Right forelimb (tissue), 1 donor: ENCODE results near the gene UBE2I.
"Not testable (repeated sequence)": the region's sequence is repeated elsewhere in the genome, so short reads cannot be mapped to it uniquely, and the experiment has no call there.

Experiments
- DNase-seq: peaks from one replicate; pipeline ENCODE4 v3.0.0-alpha.2; 2018

The UBE2I gene

DNA sequence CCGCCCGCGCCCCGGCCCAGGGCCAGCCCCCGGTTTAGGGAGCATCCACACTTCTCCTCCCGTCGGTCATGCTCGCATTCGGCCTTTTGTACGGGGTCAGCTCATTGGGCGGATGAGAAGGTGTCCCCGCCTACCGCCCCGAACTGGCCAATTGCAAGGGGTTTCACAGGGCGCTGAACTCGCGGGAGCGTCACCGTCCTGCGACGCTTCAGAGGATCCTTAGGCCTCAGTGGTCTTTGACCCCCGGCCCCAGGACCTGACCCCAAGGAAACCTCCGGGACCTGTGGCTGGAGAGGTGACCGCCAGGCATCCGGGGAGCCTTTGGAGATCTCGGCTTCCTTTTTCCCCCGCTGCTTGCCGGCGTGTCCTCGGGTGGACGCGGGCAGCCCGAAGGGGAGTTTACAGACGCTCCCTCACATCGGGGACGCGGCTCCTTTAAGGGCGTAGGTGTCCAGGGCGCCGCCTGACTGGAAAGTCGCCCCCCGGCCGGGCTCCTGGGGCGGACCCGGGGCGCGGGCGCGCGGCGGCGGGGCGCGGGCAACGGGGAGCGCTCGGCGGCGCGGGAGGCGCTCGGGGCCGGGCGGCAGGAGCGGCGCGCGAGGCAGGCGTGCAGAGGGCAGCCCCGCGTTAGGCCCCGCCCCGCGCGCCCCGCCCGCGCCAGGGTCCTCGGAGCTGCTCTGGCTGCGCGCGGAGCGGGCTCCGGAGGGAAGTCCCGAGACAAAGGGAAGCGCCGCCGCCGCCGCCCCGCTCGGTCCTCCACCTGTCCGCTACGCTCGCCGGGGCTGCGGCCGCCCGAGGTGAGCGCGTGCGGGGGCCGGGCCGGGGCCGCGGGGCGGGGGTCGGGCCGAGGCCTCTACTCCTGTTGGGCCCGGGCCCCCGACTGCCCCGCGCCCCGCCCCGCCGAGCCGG, at the start of gene UBE2I:
UBE2I (plus strand) TSS at position 660 of the 909 bp plus-strand sequence. CDS start 4,395 bp downstream, outside the sequence.
- DNase-seq, result peak; percentile 100

DNA sequence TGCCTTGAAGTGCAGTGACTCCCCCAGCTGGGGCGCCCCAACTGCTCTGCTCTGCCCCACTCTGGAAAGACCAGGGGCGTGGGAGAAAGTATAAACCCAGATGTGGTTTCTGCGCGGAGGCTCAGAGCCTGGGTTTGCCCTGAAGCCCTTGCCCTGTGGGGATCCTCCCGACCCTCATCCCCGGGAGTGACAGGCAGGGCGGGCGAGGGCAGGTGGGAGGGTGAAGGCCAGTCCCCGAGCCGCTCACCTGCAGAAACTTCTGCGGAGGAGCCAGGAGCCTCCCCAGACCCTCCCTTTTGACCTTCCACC, 49.7 kb upstream of the UBE2I start:
- DNase-seq, result no peak

DNA sequence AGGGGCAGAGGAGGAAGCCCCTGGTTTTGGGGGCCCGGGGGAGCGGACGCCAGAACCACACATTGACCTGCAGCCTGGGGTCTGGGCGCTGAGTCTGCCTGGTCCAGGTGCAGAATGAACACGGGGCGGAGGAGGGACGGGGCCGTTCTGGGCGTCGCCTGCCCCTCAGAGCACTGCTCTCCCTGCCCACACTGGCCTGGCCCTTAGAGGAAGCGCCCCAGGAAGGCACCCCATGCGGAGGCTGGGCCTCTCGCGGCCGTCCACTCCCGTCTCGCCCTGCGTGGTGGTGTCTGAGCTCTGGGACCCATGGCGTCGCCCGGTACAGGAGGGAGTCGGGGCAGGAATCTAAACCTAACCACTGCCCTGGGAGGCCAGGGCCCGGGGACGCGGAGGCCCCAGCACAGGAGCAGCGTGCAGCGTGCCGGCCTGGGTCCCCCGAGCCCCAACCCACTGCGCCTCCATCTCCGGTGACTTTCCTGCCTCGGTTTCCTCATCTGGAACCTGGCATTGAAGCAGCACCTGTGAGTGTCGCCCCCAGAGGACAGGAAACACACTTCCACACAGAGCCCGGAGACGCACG, 49.2 kb upstream of the UBE2I start:
- no peak for DNase-seq

DNA sequence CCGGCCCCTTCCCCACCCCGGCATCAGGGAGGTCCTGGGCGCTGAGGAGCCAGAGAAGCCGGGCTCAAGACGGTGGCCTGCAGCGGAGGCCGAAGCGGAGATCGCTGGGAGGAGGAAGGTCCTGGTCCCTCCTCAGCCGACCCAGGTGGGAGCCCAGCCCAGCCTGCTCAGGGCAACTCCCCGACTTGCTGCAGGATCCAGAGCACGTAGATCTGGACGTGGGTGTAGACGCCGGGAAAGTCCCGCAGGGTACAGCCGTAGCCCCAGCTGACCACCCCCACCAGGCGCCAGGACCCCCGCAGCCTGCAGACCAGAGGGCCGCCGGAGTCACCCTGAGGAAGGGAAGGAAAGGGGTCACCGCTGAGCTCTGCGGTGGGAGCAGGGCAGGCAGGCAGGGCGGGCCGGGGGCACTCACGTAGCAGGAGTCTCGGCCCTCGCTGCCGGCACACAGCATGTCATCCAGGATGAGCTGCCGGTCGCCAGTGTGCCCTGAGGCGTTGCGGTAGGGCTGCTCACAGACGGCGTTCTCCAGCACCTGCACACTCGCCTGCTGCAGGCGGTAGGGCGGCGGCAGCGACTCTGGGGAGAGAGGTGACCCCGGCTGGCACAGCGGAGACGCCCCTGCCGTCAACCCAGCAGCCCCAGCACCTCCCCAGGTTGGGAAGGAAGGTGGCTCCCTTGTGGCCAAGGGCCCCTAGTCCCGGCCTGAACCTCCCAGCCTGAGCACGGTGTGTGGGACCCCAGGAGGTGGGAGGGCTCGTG, 48.1 kb upstream of the UBE2I start:
- DNase-seq, result no peak

DNA sequence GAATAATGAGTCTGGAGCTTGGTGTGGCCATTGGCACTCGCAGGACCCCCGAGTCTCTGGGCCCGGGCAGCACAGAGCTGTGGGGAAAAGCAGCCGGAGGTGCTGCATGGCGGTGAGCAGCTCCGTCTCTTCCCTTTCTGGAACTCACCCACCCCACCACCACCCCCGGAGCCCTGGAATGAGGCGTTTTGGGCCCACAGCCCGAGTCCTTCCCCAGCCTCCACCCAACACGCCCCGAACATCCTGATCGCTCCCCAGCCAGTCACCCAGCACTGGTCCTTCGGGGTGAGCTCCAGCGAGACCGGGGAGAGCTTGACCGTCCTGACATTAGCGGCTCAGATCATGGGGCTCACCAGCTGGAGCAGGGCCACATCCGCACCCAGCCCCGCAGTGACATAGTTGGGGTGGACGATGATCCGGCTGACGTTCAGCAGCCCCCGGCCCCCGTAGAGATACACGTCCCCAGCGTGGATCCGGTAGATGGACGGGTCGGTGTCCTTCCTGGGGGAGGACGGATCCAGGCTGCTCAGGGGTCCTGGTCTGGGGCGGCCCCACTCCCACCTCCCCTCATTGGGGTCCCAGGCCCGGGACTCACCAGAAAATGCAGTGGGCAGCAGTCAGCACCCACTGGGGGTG, 47.1 kb upstream of the UBE2I start:
- DNase-seq, result no peak

DNA sequence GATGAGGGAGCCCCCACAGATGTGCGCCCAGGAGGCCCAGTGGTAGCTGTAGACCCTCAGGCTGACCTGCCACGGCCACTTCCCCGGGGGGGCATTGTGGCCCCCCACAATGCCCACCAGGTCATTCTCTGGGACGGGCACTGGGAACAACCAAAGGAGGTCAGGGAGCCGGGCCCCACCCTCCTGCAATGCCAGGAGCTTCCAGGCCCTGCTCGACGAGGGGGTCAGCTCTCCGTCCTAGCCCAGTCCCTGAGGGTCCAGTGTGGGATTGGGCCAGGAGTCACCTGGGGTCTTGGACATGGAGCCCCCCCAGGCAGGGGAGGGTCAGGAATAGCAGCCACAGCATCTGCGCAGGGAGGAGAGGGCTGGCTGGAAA, 46.6 kb upstream of the UBE2I start:
- no peak for DNase-seq

DNA sequence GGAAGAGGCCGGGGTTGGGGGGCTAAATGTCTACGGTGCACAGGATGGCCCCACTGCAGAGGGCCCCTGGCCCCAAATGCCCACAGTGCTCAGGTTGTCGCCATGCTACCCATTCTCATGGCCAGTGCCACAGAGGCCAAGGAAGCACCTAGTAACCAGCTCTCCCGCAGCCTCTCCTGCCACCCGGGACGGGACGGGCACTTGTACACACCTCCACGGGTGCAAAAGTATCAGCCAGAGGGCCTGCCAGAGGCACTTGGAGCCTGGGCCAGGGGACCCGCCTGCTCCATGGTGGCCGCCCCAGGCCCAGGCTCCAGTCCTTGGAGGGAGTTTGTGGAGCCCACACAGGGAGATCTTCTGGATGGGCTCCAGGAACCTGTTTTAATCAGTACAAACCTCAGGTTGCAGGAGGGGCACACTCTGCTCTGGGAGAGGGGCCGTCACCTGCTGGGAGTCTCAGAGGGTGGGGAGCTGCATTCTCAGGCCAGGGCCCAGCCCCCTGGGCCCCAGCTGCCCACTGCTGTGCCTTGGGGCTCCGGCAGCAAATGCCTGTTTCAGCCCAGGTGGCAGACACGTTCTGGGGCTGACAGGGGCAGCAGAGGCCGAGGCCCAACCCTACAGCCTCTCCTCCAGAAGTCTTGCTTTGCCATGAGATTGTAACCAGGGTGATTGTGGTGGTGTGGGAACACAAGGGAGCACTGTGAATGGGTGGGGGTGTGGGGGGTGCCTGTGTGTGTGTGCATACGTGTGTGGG, 45.7 kb upstream of the UBE2I start:
- DNase-seq, result no peak

DNA sequence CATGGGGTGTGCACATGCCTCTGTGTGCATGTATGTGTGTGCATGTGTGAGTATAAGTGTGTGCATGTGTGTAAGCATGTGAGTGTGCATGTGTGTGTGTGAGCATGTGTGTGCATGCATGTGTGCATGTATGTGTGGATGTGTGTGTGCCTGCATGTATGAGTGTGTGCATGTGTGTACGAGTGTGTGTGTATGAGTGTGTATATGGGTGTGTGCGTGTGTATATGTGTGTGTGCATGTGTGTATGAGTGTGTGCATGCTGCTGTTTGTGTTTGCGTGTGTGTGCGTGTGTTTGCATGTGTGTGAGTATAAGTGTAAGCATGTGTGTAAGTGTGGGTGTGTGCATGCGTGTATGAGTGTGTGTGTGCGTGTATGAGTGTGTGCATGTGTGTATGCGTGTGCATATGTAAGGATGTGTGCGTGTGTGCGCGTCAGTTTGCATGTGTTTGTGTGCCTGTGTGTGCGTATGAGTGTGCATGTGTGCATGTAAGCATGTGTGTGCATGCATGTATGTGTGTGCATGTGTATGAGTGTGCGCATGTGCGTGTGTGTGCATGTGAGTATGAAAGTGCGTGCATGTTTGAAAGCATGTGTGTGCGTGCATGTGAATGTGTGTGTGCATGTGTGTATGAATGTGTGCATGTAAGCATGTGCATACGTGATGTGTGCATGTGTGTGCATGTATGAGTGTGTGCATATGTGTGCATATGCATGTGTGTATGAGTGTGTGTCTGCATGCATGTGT, 44.9 kb upstream of the UBE2I start:
- no peak for DNase-seq

DNA sequence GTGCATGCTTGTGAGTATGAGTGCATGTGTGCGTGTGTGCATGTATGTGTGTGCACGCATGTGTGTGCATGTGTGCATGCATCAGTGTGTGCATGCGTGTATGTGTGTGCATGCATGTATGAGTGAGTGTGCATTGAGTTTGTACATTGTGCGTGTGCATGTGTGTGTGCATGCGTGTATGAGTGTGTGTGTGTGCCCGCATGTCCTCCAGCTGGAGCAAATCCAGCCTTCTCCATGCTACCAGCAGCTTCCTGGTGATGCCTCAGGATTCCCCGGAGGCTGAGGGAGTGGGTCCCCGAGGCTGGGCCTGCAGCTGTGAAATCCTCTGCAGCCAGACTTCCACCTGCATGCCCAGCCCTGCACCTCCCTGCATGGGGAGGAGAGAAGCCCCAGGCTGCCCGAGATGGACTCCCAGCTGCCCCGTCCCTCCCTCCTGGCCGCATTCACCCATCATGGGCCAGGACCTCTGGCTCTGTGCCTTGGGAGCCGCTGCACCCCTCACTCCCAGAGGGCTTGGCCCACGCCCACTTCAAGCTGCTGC, 44.3 kb upstream of the UBE2I start:
- DNase-seq, result no peak

DNA sequence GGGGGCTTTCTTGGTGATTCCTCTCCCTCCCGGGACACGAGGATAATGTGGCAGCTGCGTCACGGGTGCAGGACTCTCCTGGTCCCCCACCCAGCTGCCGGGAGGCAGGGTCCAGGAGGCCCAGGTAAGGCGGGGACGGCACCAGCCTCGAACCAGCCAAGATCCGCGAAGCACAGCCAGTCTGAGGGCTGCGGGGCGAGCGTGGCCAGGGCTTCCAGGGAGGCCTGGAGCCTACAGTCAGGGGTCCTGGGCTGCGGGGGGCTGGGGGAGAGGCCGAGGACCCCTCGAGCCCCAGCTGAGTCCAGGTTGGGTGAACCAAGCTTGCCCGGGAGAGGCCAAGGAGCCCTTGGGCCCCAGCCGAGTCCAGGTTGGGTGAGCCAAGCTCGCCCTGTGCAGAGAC, 43.6 kb upstream of the UBE2I start:
- no peak for DNase-seq

DNA sequence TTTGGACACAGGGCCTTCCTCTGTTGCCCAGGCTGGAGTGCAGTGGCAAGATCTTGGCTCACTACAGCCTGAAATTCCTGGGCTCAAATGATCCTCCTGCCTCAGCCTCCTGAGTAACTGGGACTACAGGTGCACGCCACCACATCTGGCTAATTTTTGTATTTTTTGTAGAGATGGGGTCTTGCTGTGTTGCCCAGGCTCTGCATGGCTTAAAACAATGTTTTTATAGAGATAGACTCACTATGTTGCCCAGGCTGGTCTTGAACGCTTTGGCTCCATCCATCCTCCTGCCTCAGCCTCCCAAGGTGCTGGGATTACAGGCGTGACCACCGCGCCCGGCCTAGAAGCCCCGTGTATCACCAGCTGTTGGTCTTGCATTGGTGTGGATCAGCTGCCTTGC, 40.0 kb upstream of the UBE2I start:
- DNase-seq, result not testable (repeated sequence)

DNA sequence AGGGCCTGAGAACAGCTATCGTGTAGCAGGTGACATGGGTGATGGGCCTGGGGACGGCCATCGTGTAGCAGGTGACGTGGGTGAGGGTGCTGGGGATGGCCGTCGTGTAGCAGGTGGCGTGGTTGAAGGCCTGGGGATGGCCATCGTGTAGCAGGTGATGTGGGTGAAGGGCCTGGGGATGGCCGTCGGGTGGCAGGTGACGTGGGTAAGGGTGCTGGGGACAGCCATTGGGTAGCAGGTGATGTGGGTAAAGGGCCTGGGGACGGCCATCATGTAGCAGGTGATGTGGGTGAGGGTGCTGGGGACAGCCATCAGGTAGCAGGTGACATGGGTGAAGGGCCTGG, 38.1 kb upstream of the UBE2I start:
- DNase-seq, result no peak

DNA sequence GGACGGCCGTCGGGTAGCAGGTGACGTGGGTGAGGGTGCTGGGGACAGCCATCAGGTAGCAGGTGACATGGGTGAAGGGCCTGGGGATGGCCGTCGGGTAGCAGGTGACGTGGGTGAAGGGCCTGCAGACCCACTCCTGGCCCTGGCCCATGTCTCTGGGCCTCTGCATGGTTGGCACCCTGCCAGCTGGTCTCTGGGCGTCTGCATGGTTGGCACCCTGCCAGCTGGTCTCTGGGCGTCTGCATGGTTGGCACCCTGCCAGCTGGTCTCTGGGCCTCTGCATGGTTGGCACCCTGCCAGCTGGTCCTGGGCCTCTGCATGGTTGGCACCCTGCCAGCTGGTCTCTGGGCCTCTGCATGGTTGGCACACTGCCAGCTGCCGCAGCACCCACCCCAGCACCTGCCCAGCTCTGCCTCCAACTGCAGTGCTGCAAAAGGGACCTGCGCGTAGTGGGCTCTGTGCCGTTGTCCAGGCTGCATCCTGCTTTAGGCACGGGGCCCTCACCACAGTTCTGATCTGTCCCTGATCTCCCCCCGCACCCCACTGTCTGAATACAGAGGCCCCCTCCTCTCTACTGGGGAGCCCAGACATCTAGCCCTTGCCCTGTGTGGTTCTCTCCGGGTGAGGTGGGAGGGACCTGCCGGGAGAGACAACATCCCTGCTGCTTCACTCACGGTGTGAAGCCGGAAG, 37.6 kb upstream of the UBE2I start:
- peak; percentile 73 for DNase-seq

DNA sequence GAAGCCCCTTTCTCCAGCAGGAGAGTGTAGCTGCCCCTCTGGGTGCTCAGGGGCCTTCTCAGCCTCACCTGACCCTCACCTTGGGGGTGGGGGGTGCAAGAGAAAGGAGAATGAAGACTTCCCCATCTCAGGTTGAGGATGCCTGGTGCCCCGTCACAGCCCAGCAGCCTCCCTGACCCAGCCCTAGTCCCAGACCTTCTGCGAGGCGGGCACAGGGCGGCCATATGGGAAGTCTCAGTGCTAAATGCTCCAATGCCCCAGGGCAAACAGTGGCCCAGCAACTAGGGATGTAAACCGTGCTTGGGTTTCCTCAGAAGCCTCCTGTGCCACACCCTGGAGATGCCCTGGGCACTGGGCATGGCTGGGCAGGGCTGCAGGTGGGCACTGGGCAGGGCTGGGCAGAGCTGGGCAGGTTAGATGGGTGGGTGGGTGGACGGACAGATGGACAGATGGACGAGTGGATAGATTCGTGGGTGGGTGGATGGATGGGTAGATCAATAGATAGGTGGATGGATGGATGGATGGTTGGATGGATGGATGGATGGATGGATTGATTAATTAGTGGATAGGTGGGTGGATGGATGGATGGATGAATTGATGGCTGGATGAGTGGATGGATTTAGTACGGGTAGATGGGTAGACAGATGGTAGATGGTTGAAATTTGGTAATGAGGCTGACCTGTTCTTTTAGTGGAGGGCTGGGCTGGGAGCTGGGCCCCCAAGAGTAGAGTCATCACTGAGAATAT, 36.8 kb upstream of the UBE2I start:
- DNase-seq, result no peak

DNA sequence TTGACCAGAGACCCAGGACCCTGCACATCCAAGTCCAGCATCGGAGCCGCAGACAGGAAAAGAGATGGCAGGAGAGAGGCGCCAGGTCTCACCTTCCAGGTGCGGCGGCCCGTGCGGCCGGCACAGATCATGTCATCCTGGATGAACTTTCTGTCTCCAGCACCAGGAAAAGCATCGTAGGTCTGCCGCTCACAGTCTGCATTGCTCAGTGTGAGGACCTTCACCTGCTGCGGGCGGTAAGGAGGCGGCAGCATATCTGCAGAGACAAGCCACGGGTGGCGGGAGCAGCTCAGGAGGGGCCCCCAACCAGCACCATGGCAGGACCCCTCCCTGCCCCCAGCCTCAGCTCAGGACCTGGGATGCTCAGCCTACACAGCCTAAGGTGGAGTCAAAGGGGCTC, 35.6 kb upstream of the UBE2I start:
- no peak for DNase-seq

DNA sequence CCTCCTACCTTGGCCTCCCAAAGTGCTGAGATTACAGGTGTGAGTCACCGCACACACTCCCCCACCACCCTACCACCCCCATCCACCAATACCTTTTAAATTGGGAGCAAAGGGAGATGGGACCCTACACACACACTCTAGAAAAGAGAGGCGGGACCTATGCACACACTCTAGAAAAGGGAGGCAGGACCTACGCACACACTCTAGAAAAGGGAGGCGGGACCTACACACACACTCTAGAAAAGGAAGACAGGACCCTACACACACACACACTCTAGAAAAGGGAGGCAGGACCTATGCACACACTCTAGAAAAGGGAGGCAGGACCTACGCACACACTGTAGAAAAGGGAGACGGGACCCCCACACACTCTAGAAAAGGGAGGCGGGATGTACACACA, 34.7 kb upstream of the UBE2I start:
- DNase-seq, result no peak

DNA sequence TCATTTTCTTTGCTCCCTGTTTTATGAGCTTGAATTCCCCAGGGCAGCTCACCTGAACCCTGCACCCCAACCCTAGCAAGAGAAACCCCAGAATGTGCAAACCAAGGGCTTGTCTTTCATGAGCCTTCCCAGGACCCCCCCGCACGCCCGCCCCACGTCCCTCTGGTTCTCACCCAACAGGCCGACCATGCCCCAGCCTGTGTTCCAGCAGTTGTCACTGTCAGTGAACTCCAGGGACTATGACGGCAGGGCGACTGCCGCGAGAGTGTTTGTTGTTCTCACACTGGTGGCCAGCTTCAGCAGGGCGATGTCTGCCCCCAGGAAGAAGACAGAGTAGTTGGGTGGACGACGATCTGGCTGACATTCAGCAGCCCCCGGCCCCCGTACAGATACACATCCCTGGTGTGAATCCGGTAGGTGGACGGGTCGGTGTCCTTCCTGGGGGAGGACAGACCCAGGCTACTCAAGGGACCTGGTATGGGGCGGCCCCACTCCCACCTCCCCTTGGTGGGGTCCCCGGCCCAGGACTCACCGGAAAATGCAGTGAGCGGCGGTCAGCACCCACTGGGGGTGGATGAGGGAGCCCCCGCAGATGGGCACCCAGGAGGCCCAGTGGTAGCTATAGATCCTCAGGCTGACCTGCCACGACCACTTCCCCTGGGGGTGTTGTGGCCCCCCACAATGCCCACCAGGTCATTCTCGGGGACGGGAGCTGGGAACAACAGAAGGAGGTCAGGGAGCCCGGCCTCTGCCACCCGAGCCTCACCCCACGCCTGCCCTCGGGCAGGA, 33.5 kb upstream of the UBE2I start:
- DNase-seq, result no peak

DNA sequence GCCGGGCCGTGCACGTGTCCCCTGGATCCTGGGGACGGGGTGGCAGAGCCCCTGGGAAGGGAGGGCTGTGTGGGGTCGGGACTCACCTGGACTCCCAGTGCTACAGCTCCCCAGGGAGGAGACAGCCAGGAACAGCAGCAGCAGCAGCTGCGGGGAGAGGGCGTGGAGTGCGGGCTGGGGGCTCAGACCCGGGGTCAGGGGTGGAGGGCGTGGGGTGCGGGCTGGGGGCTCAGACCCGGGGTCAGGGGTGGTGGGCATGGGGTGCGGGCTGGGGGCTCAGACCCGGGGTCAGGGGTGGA, 32.9 kb upstream of the UBE2I start:
- no peak for DNase-seq

DNA sequence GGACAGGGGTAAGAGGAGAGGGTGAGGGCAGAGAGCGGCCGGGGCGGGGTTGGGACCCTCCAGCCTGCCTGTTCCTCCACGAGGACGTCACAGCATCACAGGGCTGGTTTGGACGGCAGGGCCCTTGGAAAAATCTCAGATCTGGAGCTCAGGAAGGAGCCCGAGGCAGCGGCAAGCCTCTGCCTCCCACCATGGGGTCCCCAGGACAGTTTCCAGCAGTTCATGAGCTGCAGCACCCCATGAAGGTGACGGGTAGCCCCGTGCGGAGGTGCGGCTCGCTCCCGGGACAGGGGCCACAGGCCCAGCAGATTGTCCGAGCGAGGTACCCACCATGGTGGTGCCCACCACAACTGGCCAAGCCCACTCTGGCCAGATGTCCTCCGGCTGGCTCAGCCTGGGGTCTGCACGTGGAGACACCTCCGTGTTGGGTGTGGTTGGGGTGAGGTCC, 32.3 kb upstream of the UBE2I start:
- no peak for DNase-seq
